ENCODE measurements around the gene COL6A5. TPM values are rescaled to one million over a fixed set of nuclear protein-coding genes. Genes with fewer than 3 reads are reported as not detected.

COL6A5 gene
- total and polyA plus RNA-seq, 2 experiments from 2014 or later = 0.03 to 0.05 TPM

GRCh38 chr3:130392266-130392665 is 46.8 kb downstream of the COL6A5 start:
- ATAC-seq = no peak
- Mint-ChIP-seq H3K36me3 (ENCODE audit: low read depth) (no peaks in the 10 kb centered on the region), H3K27me3 (ENCODE audit: insufficient read depth, low read depth, poor library complexity) (peaks cover 2% of the 10 kb centered on the region), H3K27ac (no peak overlapping the region), H3K4me3 (no peak overlapping the region), H3K9me3 (no peaks in the 10 kb centered on the region; the same call in 2 of the 3 replicates), H3K4me1 (peaks cover 9% of the 10 kb centered on the region)
- no peak overlapping the region for H2AFZ ChIP-seq
- no peak overlapping the region for H3K27ac ChIP-seq (ENCODE audit: low read depth)
- TF ChIP-seq POLR2AphosphoS5 (IDR thresholded peaks at IDR 0.05; ENCODE audit: low read depth) = no peak
- no peak for TF ChIP-seq EZH2 (IDR thresholded peaks at IDR 0.05; ENCODE audit: low read depth, unreplicated experiment)
- TF ChIP-seq ZNF114 (CRISPR knock-in tag; IDR thresholded peaks at IDR 0.05) = no peak
- no peak for TF ChIP-seq EZH2phosphoT487 (IDR thresholded peaks at IDR 0.05; ENCODE audit: unreplicated experiment)
- TF ChIP-seq ZNF331 (CRISPR knock-in tag; IDR thresholded peaks at IDR 0.05; ENCODE audit: low read depth) = no peak
- no peak for TF ChIP-seq JUNB (IDR thresholded peaks at IDR 0.05; ENCODE audit: unreplicated experiment)
- no peak for TF ChIP-seq ETS1 (IDR thresholded peaks at IDR 0.05)
- no peaks in the 10 kb centered on the region for H3F3A ChIP-seq (replicated peaks; ENCODE audit: low read depth)
- no peaks in the 10 kb centered on the region for H3K36me3 ChIP-seq (ENCODE audit: insufficient read depth)
- H3K4me1 ChIP-seq (ENCODE audit: insufficient read depth) = no peaks in the 10 kb centered on the region
- no peaks in the 10 kb centered on the region for H4K20me1 ChIP-seq (replicated peaks; ENCODE audit: insufficient read depth)
- peaks cover 2% of the 10 kb centered on the region for H3K9me2 ChIP-seq (ENCODE audit: insufficient read depth)
- DNase-seq (ENCODE audit: low spot score) = no peak
- no peak overlapping the region for H3K4me3 ChIP-seq
- no peaks in the 10 kb centered on the region for H3K79me2 ChIP-seq (replicated peaks; ENCODE audit: insufficient read depth)
- no peak overlapping the region for H3K4me2 ChIP-seq
- no peaks in the 10 kb centered on the region for H3K27me3 ChIP-seq (ENCODE audit: insufficient read depth)

DNA sequence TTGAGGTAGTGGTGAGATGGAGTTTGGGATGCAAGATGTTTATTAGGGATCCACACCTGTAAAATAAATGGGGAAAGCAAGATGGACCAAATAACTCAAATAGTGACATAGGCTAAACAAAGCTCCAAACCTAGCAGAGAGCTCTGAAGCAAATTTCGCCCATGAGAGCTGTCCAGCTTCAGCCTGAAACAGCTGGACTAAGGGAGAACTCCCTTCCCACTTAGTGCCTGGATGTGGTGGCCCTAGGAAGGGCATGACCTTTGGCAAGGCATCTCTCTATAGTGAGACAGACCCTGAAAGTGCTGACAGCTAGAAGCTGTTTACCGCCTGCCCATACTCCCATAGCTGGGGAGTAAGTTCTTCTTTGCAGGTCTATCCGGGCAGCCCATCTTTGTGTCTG is 48.1 kb downstream of the COL6A5 start:
- no peaks in the 10 kb centered on the region for H3F3A ChIP-seq (replicated peaks; ENCODE audit: low read depth)
- H3K4me3 ChIP-seq = no peak overlapping the region
- no peak overlapping the region for H3K4me2 ChIP-seq
- no peak overlapping the region for H3K27ac ChIP-seq (ENCODE audit: low read depth)
- ATAC-seq = no peak
- H3K4me3 Mint-ChIP-seq = no peak overlapping the region
- H3K9me3 Mint-ChIP-seq = no peaks in the 10 kb centered on the region; the same call in 2 of the 3 replicates
- H3K4me1 Mint-ChIP-seq = peaks cover 9% of the 10 kb centered on the region
- H3K27me3 ChIP-seq (ENCODE audit: insufficient read depth) = no peaks in the 10 kb centered on the region
- no peak for DNase-seq (ENCODE audit: low spot score)
- no peaks in the 10 kb centered on the region for H3K4me1 ChIP-seq (ENCODE audit: insufficient read depth)
- H3K79me2 ChIP-seq (replicated peaks; ENCODE audit: insufficient read depth) = no peaks in the 10 kb centered on the region
- no peaks in the 10 kb centered on the region for H4K20me1 ChIP-seq (replicated peaks; ENCODE audit: insufficient read depth)
- no peaks in the 10 kb centered on the region; the same call in 1 of the 2 replicates for H3K9me2 ChIP-seq (ENCODE audit: insufficient read depth)
- no peak overlapping the region; the same call in 1 of the 2 replicates for H3K27ac Mint-ChIP-seq
- no peaks in the 10 kb centered on the region for H3K36me3 Mint-ChIP-seq (ENCODE audit: low read depth)
- H3K27me3 Mint-ChIP-seq (ENCODE audit: insufficient read depth, low read depth, poor library complexity) = peaks cover 2% of the 10 kb centered on the region
- H2AFZ ChIP-seq = no peak overlapping the region
- no peaks in the 10 kb centered on the region for H3K36me3 ChIP-seq (ENCODE audit: insufficient read depth)
- TF ChIP-seq CREB1 (CRISPR knock-in tag; IDR thresholded peaks at IDR 0.05; ENCODE audit: low read depth) (no peak), STAT1 (IDR thresholded peaks at IDR 0.05; ENCODE audit: unreplicated experiment) (no peak), ZNF462 (CRISPR knock-in tag; IDR thresholded peaks at IDR 0.05) (no peak)
